ENCODE results near the gene ST6GALNAC1. TPM values are rescaled to one million over a fixed set of nuclear protein-coding genes. Genes with fewer than 3 reads are reported as not detected.

Gene ST6GALNAC1
- total and polyA plus RNA-seq, 2 donors (not counting 3 experiments of a cell fraction or from before 2014, with no cell fraction given) = 0.19 to 0.55 TPM

- ChIA-PET CTCF (no interaction called here), POLR2A (no interaction called here)
- FAIRE-seq (no peak), DNase-seq (ENCODE audit: low read depth, low spot score) (no peak)
- Histone ChIP-seq H3K9ac (replicated peaks; ENCODE audit: extremely low read depth, insufficient read depth, low read length) (no peak overlapping the region), H3K79me2 (ENCODE audit: control insufficient read depth, insufficient read depth, low read length) (no peaks in the 10 kb centered on the region), H3K27me3 (ENCODE audit: control insufficient read depth in 2 of 2, insufficient read depth in 2 of 2, low read length in 2 of 2) (no peaks in the 10 kb centered on the region), H3K4me1 (ENCODE audit: control insufficient read depth, extremely low read depth, insufficient read depth, low read length) (no peaks in the 10 kb centered on the region), H3K9me1 (replicated peaks; ENCODE audit: control insufficient read depth, extremely low read depth, insufficient read depth, low read length) (no peaks in the 10 kb centered on the region), H3K4me2 (ENCODE audit: insufficient read depth, low read length) (no peak overlapping the region), H3K4me3 (replicated peaks in 1 of 3; ENCODE audit: insufficient read depth in 1 of 3, low read depth in 1 of 3, low read length in 3 of 3) (no peak overlapping the region), H3K36me3 (ENCODE audit: control insufficient read depth in 2 of 2, extremely low read depth in 1 of 2, insufficient read depth in 2 of 2, low read length in 2 of 2) (peaks cover 0 to 4% of the 10 kb centered on the region in 2 experiments), H4K20me1 (replicated peaks; ENCODE audit: control insufficient read depth, extremely low read depth, insufficient read depth, low read length) (no peaks in the 10 kb centered on the region), H3K27ac (ENCODE audit: insufficient read depth, low read depth, low read length) (no peak overlapping the region), H3K9me3 (replicated peaks; ENCODE audit: control insufficient read depth, insufficient read depth, low read length) (no peaks in the 10 kb centered on the region), H2AFZ (ENCODE audit: low read depth, low read length) (no peak overlapping the region)
- dilution Hi-C loops (cut with MboI; ENCODE audit: extremely low pct_ligation_motif_present, low sequenced_read_pairs) (no loop called here), intact Hi-C loops (cut with micrococcal nuclease) (no loop called here)
- BruUV-seq (replicated peaks) = no TSS peak
- TF ChIP-seq POLR2AphosphoS5 (IDR thresholded peaks at IDR 0.05; ENCODE audit: insufficient read depth, low read depth, low read length) (no peak), JUN (IDR thresholded peaks at IDR 0.05; ENCODE audit: borderline replicate concordance, insufficient read depth, insufficient read length, low read depth) (no peak)
Measured at GRCh38 chr17:76679239-76679638, 35.7 kb upstream of the ST6GALNAC1 start.

DNA sequence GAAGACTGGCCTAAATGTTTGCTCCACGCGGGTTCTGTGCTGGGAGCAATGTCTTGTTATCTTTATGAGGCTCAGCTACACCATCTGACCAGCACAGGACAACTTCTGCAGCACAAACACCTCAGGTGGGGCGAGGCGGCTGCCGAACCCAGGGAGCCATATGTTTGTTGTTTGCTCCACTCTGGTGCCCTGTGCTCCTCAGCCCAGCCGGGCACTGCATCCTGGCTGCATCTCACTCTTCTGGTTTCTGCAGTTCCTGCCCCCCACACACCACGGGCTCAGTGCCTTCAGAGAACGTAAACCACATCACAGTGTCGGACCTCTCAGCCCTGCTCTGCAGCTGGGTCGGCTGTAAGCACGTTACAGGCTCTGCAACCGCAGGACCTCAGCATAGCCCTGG lies 34.8 kb upstream of the ST6GALNAC1 start:
- dilution Hi-C loops (cut with MboI; ENCODE audit: extremely low pct_ligation_motif_present, low sequenced_read_pairs) (no loop called here), intact Hi-C loops (cut with micrococcal nuclease) (no loop called here)
- no TSS peak for BruUV-seq (replicated peaks)
- no peak overlapping the region for H3K27ac ChIP-seq (ENCODE audit: insufficient read depth, low read depth, low read length)
- no peak overlapping the region for H3K9ac ChIP-seq (replicated peaks; ENCODE audit: extremely low read depth, insufficient read depth, low read length)
- CTCF ChIA-PET = interaction anchor here (0.9 kb wide), 1 partner anchor 53 kb away, joined by 3 read pairs; no protein-coding TSS in a partner anchor
- no peaks in the 10 kb centered on the region for H3K27me3 ChIP-seq (ENCODE audit: control insufficient read depth in 2 of 2, insufficient read depth in 2 of 2, low read length in 2 of 2)
- H3K4me3 ChIP-seq (replicated peaks in 1 of 3; ENCODE audit: insufficient read depth in 1 of 3, low read depth in 1 of 3, low read length in 3 of 3) = no peak overlapping the region
- H2AFZ ChIP-seq (ENCODE audit: low read depth, low read length) = no peak overlapping the region
- H4K20me1 ChIP-seq (replicated peaks; ENCODE audit: control insufficient read depth, extremely low read depth, insufficient read depth, low read length) = no peaks in the 10 kb centered on the region
- FAIRE-seq (no peak), DNase-seq (ENCODE audit: low read depth, low spot score) (no peak)
- H3K79me2 ChIP-seq (ENCODE audit: control insufficient read depth, insufficient read depth, low read length) = no peaks in the 10 kb centered on the region
- H3K4me1 ChIP-seq (ENCODE audit: control insufficient read depth, extremely low read depth, insufficient read depth, low read length) = no peaks in the 10 kb centered on the region
- no peaks in the 10 kb centered on the region for H3K9me3 ChIP-seq (replicated peaks; ENCODE audit: control insufficient read depth, insufficient read depth, low read length)
- H3K9me1 ChIP-seq (replicated peaks; ENCODE audit: control insufficient read depth, extremely low read depth, insufficient read depth, low read length) = no peaks in the 10 kb centered on the region
- TF ChIP-seq JUN (IDR thresholded peaks at IDR 0.05; ENCODE audit: borderline replicate concordance, insufficient read depth, insufficient read length, low read depth) (no peak), MYC (IDR thresholded peaks at IDR 0.05; ENCODE audit: low read depth, low read length) (no peak), MAX (IDR thresholded peaks at IDR 0.05; ENCODE audit: insufficient read depth, insufficient read length) (no peak), POLR2A (IDR thresholded peaks at IDR 0.05; ENCODE audit: low read depth, low read length) (no peak), EZH2 (IDR thresholded peaks at IDR 0.05; ENCODE audit: borderline replicate concordance, low read depth, low read length, severe bottlenecking) (no peak), POLR2AphosphoS5 (IDR thresholded peaks at IDR 0.05; ENCODE audit: insufficient read depth, low read depth, low read length) (no peak), CTCF (IDR thresholded peaks at IDR 0.05; ENCODE audit: extremely low read depth in 1 of 2, insufficient read depth in 1 of 2, low read depth in 1 of 2, low read length in 2 of 2) (no peak), GATA2 (IDR thresholded peaks at IDR 0.05; ENCODE audit: insufficient read depth, insufficient read length, low read depth, low read length) (no peak), FOS (IDR thresholded peaks at IDR 0.05; ENCODE audit: borderline replicate concordance, insufficient read depth, low read length) (no peak)
- POLR2A ChIA-PET = no interaction called here
- H3K4me2 ChIP-seq (ENCODE audit: insufficient read depth, low read length) = no peak overlapping the region
- peaks cover 0 to 2% of the 10 kb centered on the region in 2 experiments for H3K36me3 ChIP-seq (ENCODE audit: control insufficient read depth in 2 of 2, extremely low read depth in 1 of 2, insufficient read depth in 2 of 2, low read length in 2 of 2)

All from endothelial cell of umbilical vein (primary cell).